NCI-H1092 (cell line): Measurements from ENCODE around the gene PACS1.
"Not testable (repeated sequence)": the region's sequence is repeated elsewhere in the genome, so short reads cannot be mapped to it uniquely, and the experiment has no call there.

ENCODE experiments used
- DNase-seq: peaks from one replicate; lab custom pipeline; 2025; lab: John Stamatoyannopoulos, UW

PACS1 gene

DNA sequence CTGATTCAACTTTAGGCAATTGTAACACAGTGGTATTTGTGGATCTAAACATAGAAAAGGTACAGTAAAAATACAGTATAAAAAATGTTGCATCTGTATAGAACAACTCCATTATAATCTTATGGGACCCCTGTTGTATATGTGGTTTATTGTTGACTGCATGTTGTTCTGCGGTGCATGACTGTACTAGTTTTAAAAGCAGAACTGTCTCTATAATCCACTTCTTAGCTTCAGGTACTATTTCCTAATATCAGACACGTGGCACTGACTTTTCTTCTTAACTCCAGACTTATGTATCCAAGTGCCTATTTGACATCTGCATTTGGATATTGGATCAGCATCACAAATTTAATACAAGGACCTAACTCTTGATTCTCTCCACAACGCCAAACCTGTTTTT lies 41.1 kb downstream of the PACS1 start:
- no peak for DNase-seq

- no peak for DNase-seq
Measured at GRCh38 chr11:66112041-66112491, 42.0 kb downstream of the PACS1 start.

GRCh38 chr11:66112601-66113499 lies 42.8 kb downstream of the PACS1 start:
- no peak for DNase-seq

GRCh38 chr11:66114957-66115356 lies 44.9 kb downstream of the PACS1 start:
- DNase-seq, result not testable (repeated sequence)

DNA sequence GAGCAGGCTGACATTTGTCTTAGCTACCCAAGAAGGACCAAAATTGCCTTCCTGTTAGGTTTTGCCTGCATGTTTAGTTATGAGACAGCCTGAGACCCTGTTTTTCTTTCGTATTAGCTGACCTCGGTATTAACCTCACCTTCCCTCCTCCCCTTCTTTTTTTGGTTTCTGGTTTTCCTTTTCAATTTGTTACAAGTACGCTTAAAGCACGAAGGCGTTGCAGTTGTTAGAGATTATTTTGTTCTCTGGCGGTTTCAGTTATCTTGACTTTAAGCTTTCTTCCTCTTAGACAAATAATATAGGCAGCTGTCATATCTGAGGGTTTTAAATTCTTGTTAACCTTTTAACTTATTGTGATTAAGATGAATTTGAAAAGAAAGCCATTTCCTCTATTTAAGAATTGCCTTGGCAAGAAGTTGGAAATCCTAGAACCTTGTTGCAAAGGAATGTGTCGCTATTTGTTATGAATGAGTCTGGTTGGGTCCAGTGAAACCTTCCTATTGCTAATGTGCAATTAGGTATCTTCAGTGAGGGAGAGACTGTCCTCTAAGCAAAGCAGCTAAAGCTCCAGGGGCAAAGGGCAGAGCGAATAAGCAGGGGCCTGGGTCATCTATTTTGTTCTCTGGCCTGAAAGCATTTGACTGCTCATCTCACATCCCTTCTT lies 45.7 kb downstream of the PACS1 start:
- no peak for DNase-seq

DNA sequence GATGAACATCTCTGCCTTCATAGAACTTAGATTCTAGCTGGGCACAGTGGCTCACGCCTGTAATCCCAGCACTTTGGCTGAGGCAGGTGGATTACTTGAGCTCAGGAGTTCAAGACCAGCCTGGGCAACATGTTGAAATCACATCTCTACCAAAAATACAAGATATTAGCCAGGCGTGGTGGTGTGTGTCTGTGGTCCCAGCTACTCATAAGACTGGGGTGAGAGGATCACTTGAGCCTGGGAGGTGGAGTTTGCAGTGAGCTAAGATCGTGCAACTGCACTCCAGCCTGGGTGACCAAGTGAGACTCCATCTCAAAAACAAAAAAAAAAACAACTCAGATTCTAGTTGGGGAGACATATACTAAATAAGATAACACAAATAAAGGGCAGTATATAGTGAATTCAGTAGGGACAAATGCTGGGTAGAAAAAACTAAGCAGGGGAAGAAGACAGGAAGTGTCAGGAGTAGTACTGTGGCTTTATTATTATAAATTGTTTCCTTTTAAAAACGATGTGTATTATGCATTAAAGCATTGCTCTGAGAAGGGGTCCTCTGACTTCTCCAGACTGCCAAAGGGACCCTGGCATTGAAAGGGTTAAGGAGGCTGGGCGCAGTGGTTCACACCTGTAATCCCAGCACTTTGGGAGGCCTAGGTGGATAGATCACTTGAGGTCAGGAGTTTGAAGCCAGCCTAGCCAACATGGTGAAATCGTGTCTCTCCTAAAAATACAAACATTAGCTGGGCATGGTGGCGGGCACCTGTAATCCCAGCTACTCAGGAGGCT lies 46.7 kb downstream of the PACS1 start:
- no peak for DNase-seq

GRCh38 chr11:66118847-66119246 lies 48.8 kb downstream of the PACS1 start:
- DNase-seq, result no peak

- no peak for DNase-seq
Measured at GRCh38 chr11:66119348-66120133, 49.5 kb downstream of the PACS1 start.

DNA sequence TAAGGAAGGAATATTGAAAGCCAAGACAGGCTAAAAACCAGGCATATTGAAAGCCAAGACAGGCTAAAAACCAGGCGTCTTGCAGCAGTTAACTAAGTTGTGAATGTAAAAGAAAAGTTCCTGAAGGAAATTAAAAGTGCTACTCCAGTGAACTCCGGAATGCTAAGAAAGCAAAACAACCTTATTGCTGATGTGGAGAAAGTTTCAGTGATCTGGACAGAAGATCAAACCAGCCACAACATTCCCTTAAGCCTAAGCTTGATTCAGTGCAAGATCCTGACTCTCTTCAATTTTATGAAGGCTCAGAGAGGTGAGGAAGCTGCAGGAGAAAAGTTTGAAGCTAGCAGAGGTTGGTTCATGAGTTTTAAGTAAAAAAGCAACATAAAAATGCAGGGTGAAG lies 51.4 kb downstream of the PACS1 start:
- no peak for DNase-seq

DNA sequence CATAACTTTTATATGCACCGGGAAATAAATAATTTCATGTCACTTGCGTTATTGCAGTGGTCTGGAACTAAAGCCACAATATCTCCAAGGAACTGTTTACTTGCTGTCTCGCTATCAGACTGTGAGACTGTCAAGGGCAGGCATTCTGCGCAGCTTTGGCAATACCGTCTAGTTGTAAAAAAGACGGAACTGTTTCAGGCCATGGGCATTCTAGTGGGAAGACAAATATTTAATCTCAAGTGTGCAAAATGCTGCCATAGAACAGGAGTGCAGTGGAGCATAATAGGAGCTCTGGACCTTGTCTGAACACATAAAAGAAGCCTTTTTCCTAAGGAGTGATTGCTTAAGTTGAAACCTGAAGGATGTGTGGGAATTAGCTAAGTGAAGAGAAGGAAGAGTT lies 53.8 kb downstream of the PACS1 start:
- no peak for DNase-seq

DNA sequence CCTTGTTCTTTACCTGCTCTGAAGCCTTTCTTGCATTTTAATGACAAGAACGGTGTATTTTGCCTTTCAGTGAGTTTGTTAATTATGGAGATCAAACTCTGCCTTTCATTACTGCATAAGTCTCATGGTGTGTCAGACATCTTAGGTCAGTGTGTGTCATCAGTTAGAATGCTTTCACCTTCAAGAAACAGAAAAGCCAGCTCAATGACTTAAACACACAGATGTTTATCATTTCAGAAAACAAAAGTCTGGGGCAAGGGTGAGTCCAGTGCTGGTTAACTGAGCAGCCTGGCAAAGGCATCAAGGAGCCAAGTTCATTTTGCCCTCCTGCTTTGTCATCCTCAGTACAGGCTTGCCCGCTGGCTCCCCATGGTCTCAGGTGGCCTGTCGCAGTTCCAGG lies 54.5 kb downstream of the PACS1 start:
- DNase-seq, result no peak

DNA sequence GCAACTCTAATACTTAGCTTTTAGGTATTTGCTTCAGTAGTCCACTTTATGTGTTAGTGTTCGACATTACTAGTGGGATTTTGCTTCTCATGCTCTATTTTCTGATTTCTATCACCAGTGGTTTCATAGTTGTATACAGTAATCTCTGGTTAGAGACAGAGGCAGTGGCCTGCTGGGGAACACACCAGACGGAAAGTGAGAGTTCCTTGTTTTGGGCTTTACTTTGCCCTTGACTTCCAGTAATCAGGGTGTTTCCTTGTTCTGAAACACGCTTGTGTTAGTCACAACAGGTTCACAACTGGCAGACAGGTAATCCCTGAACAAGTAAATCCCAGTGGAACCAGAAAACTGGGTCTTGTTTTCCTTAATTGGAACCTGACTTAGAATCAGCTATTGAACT lies 56.0 kb downstream of the PACS1 start:
- DNase-seq, result no peak

DNA sequence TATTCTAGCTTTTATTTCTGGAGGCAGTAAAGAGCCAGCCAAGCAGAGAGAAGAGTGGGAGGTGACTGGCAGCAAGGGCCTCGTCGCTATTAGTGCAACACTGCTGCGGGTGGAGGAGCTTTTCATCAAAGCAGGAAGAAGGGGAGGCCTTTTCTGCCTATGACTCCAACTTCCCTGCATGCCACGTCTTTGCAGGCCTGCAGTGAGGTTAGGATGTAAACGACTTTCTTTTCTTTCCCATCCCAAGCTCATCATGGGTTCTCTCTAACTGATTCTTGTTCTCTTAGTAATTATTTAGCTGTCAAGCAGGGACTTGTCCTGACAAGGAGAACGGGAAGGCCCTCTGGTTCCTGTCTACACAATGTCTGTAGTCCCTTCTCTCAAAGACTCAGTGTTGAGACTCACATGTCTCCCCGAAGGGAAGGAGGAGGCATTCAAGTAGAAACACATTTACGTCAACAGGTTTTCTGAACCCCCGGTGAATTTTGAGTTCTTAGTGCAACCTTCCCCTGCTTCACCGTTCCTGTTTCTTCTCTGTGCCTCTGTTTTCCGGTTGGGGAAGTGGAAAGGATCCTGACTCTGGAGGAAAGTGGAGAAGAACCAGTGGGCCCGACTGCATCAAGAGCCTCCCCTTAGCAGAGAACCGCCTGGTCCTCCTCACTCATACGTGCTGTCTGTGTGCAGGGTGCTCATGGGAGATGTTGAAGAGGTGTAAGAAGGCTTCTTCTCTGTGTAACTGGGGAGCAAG lies 56.9 kb downstream of the PACS1 start:
- DNase-seq, result no peak

DNA sequence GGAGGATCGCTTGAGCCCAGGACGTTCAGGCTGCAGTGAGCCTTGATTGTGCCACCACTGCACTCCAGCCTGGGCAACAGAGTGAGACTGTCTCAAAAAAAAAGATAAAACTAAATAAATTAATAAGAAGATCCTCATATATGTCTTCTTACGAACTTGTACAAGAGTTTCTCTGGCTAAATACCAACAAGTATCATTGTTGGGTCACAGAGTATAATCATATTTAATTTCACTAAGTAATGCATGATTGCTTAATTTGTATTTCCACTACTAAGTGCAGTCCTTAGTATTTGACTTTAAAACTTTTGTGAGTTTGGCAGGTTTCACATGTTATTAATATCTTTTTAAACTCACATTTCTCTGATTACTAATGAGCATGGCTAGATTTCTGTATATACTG lies 60.9 kb downstream of the PACS1 start:
- DNase-seq, result no peak

- DNase-seq, result no peak
Measured at GRCh38 chr11:66131937-66132632, 62.0 kb downstream of the PACS1 start.

GRCh38 chr11:66133216-66133775 lies 63.2 kb downstream of the PACS1 start:
- DNase-seq, result no peak

DNA sequence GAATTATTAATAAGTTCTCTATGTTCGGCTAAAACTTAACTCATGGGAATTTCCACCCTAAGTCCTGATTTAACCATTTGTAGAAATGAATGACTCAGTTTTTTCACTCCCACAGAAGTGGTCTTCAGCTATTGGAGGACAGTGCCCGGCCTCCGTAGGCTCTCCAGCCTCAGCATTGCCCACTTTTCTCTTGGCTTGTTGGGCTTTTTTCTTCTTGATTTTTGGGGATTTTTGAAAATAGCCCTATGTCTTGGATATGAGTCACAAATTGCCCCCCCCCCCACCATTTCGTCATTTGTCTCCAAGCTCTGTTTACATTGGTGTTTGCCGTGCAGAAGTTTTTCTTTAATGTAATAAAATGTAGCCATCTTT lies 66.7 kb downstream of the PACS1 start:
- no peak for DNase-seq

GRCh38 chr11:66139817-66140404 lies 69.8 kb downstream of the PACS1 start:
- DNase-seq, result no peak

DNA sequence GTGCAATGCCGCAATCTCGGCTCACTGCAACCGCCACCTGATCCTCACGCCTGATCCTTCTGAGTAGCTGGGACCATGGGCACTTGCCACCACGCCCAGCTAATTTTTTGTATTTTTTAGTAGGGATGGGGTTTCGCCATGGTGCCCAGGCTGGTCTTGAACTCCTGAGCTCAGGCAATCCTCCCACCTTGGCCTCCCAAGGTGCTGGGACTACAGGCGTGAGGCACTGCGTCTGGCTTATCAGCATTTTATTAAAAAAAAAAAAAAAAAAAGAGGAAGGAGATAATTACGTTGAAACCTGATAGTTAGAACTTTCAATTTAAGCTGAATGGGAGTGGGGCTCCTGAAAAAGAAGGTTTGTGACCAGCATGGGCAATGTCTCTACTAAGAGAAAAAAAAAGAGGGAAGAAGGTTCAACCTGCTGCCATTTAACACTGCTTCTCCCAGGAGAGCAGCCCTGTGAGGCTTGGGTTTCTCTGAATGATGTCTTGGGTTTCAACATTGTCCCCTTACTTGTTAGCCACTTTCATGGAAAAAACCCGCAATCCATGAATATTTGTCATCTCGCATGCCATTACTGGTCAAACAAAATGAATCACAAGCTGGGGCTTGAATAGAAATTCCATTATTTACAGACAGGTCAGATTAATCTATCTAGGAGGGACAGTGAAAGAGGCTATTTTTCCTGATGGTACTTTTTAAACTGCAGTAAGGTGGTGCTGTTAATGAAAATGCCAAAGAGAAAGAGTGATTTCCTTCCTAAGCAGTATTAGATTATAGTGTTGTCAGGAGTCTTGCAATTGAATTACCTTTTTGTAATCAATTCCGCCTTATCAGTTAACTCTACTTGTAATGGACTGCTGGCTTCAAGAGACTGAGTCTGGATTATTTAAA lies 72.5 kb downstream of the PACS1 start:
- no peak for DNase-seq
